Measurements from ENCODE around the gene EIF1.
"Not testable (repeated sequence)": the region's sequence is repeated elsewhere in the genome, so short reads cannot be mapped to it uniquely, and the experiment has no call there.

The EIF1 gene

GRCh38 chr17:41689497-41690299 lies 1.0 kb downstream of the EIF1 start:
- Histone ChIP-seq H3K27ac (ENCODE audit: insufficient read depth, low read length, poor library complexity, severe bottlenecking) (peak overlapping the region; percentile 100), H3K36me3 (ENCODE audit: control insufficient read depth, insufficient read depth, low read length) (peaks cover 50% of the 10 kb centered on the region), H3K4me1 (ENCODE audit: control insufficient read depth, insufficient read depth, low read length, poor library complexity, severe bottlenecking) (peaks cover 29% of the 10 kb centered on the region), H3K27me3 (replicated peaks; ENCODE audit: control insufficient read depth, insufficient read depth, low read length, poor library complexity, severe bottlenecking) (no peaks in the 10 kb centered on the region), H3K4me3 (ENCODE audit: insufficient read depth, low read depth, low read length, poor library complexity, severe bottlenecking) (peak overlapping the region; percentile 92), H3K9me3 (ENCODE audit: control insufficient read depth, low read length) (no peaks in the 10 kb centered on the region)
- DNase-seq = peak in 1 of 3 donors; percentile 42

- Histone ChIP-seq H3K4me1 (ENCODE audit: control insufficient read depth, insufficient read depth, low read length, poor library complexity, severe bottlenecking) (peaks cover 29% of the 10 kb centered on the region), H3K9me3 (ENCODE audit: control insufficient read depth, low read length) (no peaks in the 10 kb centered on the region), H3K27ac (ENCODE audit: insufficient read depth, low read length, poor library complexity, severe bottlenecking) (peak overlapping the region; percentile 100), H3K36me3 (ENCODE audit: control insufficient read depth, insufficient read depth, low read length) (peaks cover 56% of the 10 kb centered on the region), H3K4me3 (ENCODE audit: insufficient read depth, low read depth, low read length, poor library complexity, severe bottlenecking) (peak overlapping the region; percentile 92), H3K27me3 (replicated peaks; ENCODE audit: control insufficient read depth, insufficient read depth, low read length, poor library complexity, severe bottlenecking) (no peaks in the 10 kb centered on the region)
- no peak for DNase-seq
Observed at GRCh38 chr17:41690497-41690896, 1.8 kb downstream of the EIF1 start.

DNA sequence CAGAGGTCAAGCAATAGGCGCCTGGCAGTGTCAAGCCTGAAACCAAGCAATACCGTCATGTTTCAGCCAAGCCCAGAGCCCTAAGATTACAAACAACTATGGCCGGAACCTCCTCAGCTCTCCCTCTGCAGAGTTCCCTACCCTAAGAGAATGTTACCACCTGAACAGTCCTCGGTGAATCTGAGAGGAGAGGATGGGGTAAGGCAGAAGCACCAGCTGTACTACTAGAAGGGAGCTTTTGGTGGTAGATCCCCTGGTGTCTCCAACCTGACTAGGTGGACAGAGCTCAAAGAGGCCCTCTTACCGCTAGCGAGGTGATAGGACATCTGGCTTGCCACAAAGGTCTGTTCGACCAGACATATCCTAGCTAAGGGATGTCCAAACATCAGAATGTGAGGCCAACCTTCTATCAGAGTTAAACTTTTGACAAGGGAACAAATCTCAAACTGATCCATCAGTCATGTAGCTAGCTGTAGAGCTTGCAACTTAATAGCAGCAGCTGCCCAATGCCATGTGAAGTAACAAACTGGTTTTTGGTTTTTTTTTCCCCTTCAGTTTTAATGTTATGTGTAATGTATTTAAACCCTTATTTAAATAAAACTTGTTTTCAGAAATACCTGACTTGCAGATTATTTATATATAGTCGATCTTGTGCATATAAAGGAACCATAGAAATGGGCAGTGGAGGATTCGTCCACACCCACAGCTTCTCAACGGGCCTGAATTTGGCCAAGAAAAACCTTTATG lies 2.5 kb downstream of the EIF1 start:
- Histone ChIP-seq H3K4me1 (ENCODE audit: control insufficient read depth, insufficient read depth, low read length, poor library complexity, severe bottlenecking) (peaks cover 29% of the 10 kb centered on the region), H3K9me3 (ENCODE audit: control insufficient read depth, low read length) (no peaks in the 10 kb centered on the region), H3K27me3 (replicated peaks; ENCODE audit: control insufficient read depth, insufficient read depth, low read length, poor library complexity, severe bottlenecking) (no peaks in the 10 kb centered on the region), H3K4me3 (ENCODE audit: insufficient read depth, low read depth, low read length, poor library complexity, severe bottlenecking) (no peak overlapping the region), H3K27ac (ENCODE audit: insufficient read depth, low read length, poor library complexity, severe bottlenecking) (peak overlapping the region; percentile 100), H3K36me3 (ENCODE audit: control insufficient read depth, insufficient read depth, low read length) (peaks cover 56% of the 10 kb centered on the region)
- DNase-seq = peak in 1 of 3 donors; percentile 6

DNA sequence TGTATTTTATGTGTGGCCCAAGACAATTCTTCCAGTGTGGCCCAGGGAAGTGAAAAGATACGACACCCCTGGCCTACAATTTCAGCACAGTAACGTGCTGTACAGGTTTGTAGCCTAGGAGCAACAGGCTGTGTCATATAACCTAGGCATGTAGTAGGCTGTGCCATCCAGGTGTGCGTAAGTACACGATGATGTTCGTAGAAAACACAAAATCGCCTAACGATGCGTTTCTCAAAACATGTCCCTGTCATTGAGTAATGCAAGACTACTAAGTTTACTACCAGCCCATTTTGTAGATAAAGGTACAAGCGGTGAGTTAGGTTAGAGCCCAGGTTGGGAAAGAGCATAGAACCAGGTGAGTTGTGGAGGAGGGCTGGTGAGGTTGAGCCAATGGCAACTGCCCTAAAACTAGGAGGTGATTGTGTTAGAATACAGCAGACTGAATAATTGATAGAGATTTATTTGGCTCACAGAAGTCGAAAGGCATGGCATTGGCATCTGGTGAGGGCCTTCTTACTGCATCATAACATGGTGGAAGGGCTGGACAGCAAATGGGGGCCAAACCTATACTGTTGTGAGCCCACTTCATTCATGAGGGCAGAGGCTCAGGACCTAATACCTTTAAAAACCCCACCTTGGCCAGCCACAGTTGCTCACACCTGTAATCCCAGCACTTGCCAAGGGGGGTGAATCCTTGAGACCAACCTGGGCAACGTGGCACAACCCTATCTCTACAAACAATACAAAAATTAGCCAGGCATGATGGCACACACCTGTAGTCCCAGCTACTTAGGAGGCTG lies 4.2 kb downstream of the EIF1 start:
- Histone ChIP-seq H3K27ac (ENCODE audit: insufficient read depth, low read length, poor library complexity, severe bottlenecking) (no peak overlapping the region), H3K36me3 (ENCODE audit: control insufficient read depth, insufficient read depth, low read length) (peaks cover 56% of the 10 kb centered on the region), H3K4me3 (ENCODE audit: insufficient read depth, low read depth, low read length, poor library complexity, severe bottlenecking) (no peak overlapping the region), H3K27me3 (replicated peaks; ENCODE audit: control insufficient read depth, insufficient read depth, low read length, poor library complexity, severe bottlenecking) (no peaks in the 10 kb centered on the region), H3K4me1 (ENCODE audit: control insufficient read depth, insufficient read depth, low read length, poor library complexity, severe bottlenecking) (peaks cover 22% of the 10 kb centered on the region), H3K9me3 (ENCODE audit: control insufficient read depth, low read length) (no peaks in the 10 kb centered on the region)
- DNase-seq = no peak

DNA sequence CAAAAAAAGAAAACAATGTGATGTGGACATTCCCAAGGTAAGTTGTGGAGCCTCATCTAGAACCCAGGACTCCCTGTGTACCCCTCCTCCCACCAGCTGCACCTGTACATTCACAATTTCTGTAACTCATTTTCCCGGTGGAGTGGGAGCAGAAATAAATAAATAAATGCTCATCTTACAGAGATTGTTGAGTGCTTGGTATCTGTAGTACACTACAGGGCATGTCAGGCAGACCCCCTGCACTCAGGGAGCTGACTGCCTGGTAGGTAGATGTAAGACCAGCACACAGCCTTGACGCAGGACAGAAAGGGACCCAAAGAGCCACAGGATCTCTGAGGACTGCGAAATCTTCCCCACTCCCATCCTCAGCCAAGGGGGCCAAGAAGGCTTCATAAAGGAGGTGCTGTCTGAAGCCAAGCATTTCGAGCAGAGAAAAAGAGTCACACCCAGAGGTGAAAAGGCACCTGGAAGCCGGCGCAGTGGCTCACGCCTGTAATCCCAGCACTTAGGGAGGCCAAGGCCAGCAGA lies 6.5 kb downstream of the EIF1 start:
- H3K4me1 ChIP-seq (ENCODE audit: control insufficient read depth, insufficient read depth, low read length, poor library complexity, severe bottlenecking) = peaks cover 15% of the 10 kb centered on the region
- no peak overlapping the region for H3K4me3 ChIP-seq (ENCODE audit: insufficient read depth, low read depth, low read length, poor library complexity, severe bottlenecking)
- no peaks in the 10 kb centered on the region for H3K27me3 ChIP-seq (replicated peaks; ENCODE audit: control insufficient read depth, insufficient read depth, low read length, poor library complexity, severe bottlenecking)
- H3K27ac ChIP-seq (ENCODE audit: insufficient read depth, low read length, poor library complexity, severe bottlenecking) = no peak overlapping the region
- DNase-seq = no peak
- no peaks in the 10 kb centered on the region for H3K9me3 ChIP-seq (ENCODE audit: control insufficient read depth, low read length)
- H3K36me3 ChIP-seq (ENCODE audit: control insufficient read depth, insufficient read depth, low read length) = peaks cover 43% of the 10 kb centered on the region

GRCh38 chr17:41695954-41696757 lies 7.5 kb downstream of the EIF1 start:
- H3K4me3 ChIP-seq (ENCODE audit: insufficient read depth, low read depth, low read length, poor library complexity, severe bottlenecking) = no peak overlapping the region
- no peaks in the 10 kb centered on the region for H3K9me3 ChIP-seq (ENCODE audit: control insufficient read depth, low read length)
- DNase-seq = peak; percentile 43 to 72 (median 60)
- H3K27me3 ChIP-seq (replicated peaks; ENCODE audit: control insufficient read depth, insufficient read depth, low read length, poor library complexity, severe bottlenecking) = no peaks in the 10 kb centered on the region
- H3K27ac ChIP-seq (ENCODE audit: insufficient read depth, low read length, poor library complexity, severe bottlenecking) = no peak overlapping the region
- peaks cover 34% of the 10 kb centered on the region for H3K36me3 ChIP-seq (ENCODE audit: control insufficient read depth, insufficient read depth, low read length)
- H3K4me1 ChIP-seq (ENCODE audit: control insufficient read depth, insufficient read depth, low read length, poor library complexity, severe bottlenecking) = peaks cover 6% of the 10 kb centered on the region

- Histone ChIP-seq H3K36me3 (ENCODE audit: control insufficient read depth, insufficient read depth, low read length) (peaks cover 22% of the 10 kb centered on the region), H3K27ac (ENCODE audit: insufficient read depth, low read length, poor library complexity, severe bottlenecking) (no peak overlapping the region), H3K27me3 (replicated peaks; ENCODE audit: control insufficient read depth, insufficient read depth, low read length, poor library complexity, severe bottlenecking) (no peaks in the 10 kb centered on the region), H3K9me3 (ENCODE audit: control insufficient read depth, low read length) (no peaks in the 10 kb centered on the region), H3K4me3 (ENCODE audit: insufficient read depth, low read depth, low read length, poor library complexity, severe bottlenecking) (no peak overlapping the region), H3K4me1 (ENCODE audit: control insufficient read depth, insufficient read depth, low read length, poor library complexity, severe bottlenecking) (no peaks in the 10 kb centered on the region)
- DNase-seq = no peak
Observed at GRCh38 chr17:41697122-41697962, 8.7 kb downstream of the EIF1 start.

DNA sequence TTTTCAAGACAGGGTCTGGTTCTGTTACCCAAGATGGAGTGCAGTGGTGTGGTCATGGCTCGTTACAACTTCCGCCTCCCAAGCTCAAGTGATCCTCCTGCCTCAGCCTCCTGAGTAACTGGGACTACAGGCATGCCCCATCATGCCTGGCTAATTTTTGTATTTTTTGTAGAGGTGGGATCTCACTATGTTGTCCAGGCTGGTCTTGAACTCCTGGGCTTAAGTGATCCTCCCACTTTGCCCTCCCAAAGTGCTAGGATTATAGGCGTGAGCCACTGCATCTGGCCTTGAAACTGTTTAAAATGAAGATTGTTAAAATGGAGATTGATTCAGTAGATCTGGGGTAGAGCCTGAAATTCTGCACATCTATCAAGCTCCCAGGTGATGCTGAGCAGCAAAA lies 12.2 kb downstream of the EIF1 start:
- DNase-seq; H3K27ac ChIP-seq (ENCODE audit: insufficient read depth, low read length, poor library complexity, severe bottlenecking); H3K4me1 ChIP-seq (ENCODE audit: control insufficient read depth, insufficient read depth, low read length, poor library complexity, severe bottlenecking); H3K27me3 ChIP-seq (replicated peaks; ENCODE audit: control insufficient read depth, insufficient read depth, low read length, poor library complexity, severe bottlenecking); H3K4me3 ChIP-seq (ENCODE audit: insufficient read depth, low read depth, low read length, poor library complexity, severe bottlenecking); H3K9me3 ChIP-seq (ENCODE audit: control insufficient read depth, low read length); H3K36me3 ChIP-seq (ENCODE audit: control insufficient read depth, insufficient read depth, low read length): not testable (repeated sequence)
